GM19238 (cell line): Measurements from ENCODE around the gene NKAIN2.

Source experiments
- DNase-seq: peaks from one replicate; pipeline ENCODE4 v3.0.0; 2011; ENCODE audit warnings: low spot score; ENCODE audit not compliant: insufficient read length

The NKAIN2 gene

GRCh38 chr6:124743420-124743819 is 939.8 kb downstream of the NKAIN2 start:
- no peak for DNase-seq

- DNase-seq = no peak
These were observed 943.7 kb downstream of the NKAIN2 start for GRCh38 chr6:124747349-124747748.

GRCh38 chr6:124748778-124749177 is 945.1 kb downstream of the NKAIN2 start:
- DNase-seq = no peak

- DNase-seq = no peak
These were observed 949.3 kb downstream of the NKAIN2 start for GRCh38 chr6:124753001-124753400.

GRCh38 chr6:124753562-124754105 is 950.0 kb downstream of the NKAIN2 start:
- no peak for DNase-seq

GRCh38 chr6:124755321-124755720 is 951.7 kb downstream of the NKAIN2 start:
- no peak for DNase-seq

- DNase-seq = no peak
These were observed 953.9 kb downstream of the NKAIN2 start for GRCh38 chr6:124757560-124757959.

GRCh38 chr6:124758663-124759062 is 955.0 kb downstream of the NKAIN2 start:
- DNase-seq = no peak

GRCh38 chr6:124765280-124765679 is 961.6 kb downstream of the NKAIN2 start:
- no peak for DNase-seq

GRCh38 chr6:124768224-124768623 is 964.6 kb downstream of the NKAIN2 start:
- DNase-seq = no peak

GRCh38 chr6:124769811-124770544 is 966.3 kb downstream of the NKAIN2 start:
- no peak for DNase-seq

GRCh38 chr6:124770784-124771183 is 967.1 kb downstream of the NKAIN2 start:
- no peak for DNase-seq

- no peak for DNase-seq
These were observed 969.2 kb downstream of the NKAIN2 start for GRCh38 chr6:124772733-124773319.

- no peak for DNase-seq
These were observed 971.5 kb downstream of the NKAIN2 start for GRCh38 chr6:124775121-124775520.

- no peak for DNase-seq
These were observed 974.2 kb downstream of the NKAIN2 start for GRCh38 chr6:124777863-124778262.

- no peak for DNase-seq
These were observed 977.0 kb downstream of the NKAIN2 start for GRCh38 chr6:124780623-124781022.

- no peak for DNase-seq
These were observed 979.7 kb downstream of the NKAIN2 start for GRCh38 chr6:124783344-124783743.

- DNase-seq = no peak
These were observed 987.5 kb downstream of the NKAIN2 start for GRCh38 chr6:124791156-124791555.

GRCh38 chr6:124792386-124792785 is 988.7 kb downstream of the NKAIN2 start:
- no peak for DNase-seq

- no peak for DNase-seq
These were observed 989.7 kb downstream of the NKAIN2 start for GRCh38 chr6:124793398-124793797.

- DNase-seq = no peak
These were observed 992.2 kb downstream of the NKAIN2 start for GRCh38 chr6:124795643-124796463.

GRCh38 chr6:124796464-124796970 is 992.9 kb downstream of the NKAIN2 start:
- no peak for DNase-seq
